RCC 7860 (cell line): ENCODE measurements around the gene UQCC5.
"Not testable (repeated sequence)": the region's sequence is repeated elsewhere in the genome, so short reads cannot be mapped to it uniquely, and the experiment has no call there.

Experiments used
- DNase-seq: peaks from one replicate; pipeline ENCODE4 v3.0.0-alpha.2; 2015; ENCODE audit warnings: low spot score
- FAIRE-seq: peaks from 2 replicates; lab custom pipeline; 2012; peaks lifted over from hg19 to GRCh38; lab: Jason Lieb, UNC

UQCC5 gene

DNA sequence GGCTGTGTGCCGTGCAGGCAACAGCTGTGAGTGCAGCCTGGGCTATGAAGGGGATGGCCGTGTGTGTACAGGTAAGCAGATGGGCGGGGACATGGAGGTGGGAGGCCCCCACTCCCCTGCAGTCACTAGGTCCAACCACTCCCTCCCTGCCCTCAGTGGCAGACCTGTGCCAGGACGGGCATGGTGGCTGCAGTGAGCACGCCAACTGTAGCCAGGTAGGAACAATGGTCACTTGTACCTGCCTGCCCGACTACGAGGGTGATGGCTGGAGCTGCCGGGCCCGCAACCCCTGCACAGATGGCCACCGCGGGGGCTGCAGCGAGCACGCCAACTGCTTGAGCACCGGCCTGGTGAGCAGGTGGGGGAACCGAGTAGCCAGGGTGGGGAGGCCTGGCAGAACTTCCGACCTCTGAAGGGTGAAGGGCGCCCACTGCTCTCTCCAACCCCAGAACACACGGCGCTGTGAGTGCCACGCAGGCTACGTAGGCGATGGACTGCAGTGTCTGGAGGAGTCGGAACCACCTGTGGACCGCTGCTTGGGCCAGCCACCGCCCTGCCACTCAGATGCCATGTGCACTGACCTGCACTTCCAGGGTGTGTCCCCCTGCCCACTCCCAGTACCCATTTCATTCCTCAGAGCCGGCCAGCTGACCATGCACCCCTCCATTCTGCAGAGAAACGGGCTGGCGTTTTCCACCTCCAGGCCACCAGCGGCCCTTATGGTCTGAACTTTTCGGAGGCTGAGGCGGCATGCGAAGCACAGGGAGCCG, 14.3 kb upstream of the UQCC5 start:
- no peak for FAIRE-seq
- DNase-seq, result no peak

DNA sequence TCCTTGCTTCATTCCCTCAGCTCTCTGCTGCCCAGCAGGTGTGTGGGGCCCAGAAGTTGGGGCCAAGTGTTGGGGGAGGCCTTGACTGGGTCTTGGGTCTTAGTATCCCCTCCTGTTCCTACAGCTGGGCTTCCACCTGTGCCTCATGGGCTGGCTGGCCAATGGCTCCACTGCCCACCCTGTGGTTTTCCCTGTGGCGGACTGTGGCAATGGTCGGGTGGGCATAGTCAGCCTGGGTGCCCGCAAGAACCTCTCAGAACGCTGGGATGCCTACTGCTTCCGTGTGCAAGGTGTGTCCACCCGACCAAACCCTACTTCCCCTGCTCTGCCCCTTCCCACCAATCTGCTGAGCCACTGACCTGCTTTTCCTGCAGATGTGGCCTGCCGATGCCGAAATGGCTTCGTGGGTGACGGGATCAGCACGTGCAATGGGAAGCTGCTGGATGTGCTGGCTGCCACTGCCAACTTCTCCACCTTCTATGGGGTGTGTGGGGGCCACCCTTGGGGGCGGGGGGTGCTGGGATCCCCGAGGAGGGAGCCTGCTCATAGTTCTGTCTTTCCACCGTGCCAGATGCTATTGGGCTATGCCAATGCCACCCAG, 13.7 kb upstream of the UQCC5 start:
- DNase-seq (no peak), FAIRE-seq (no peak)

DNA sequence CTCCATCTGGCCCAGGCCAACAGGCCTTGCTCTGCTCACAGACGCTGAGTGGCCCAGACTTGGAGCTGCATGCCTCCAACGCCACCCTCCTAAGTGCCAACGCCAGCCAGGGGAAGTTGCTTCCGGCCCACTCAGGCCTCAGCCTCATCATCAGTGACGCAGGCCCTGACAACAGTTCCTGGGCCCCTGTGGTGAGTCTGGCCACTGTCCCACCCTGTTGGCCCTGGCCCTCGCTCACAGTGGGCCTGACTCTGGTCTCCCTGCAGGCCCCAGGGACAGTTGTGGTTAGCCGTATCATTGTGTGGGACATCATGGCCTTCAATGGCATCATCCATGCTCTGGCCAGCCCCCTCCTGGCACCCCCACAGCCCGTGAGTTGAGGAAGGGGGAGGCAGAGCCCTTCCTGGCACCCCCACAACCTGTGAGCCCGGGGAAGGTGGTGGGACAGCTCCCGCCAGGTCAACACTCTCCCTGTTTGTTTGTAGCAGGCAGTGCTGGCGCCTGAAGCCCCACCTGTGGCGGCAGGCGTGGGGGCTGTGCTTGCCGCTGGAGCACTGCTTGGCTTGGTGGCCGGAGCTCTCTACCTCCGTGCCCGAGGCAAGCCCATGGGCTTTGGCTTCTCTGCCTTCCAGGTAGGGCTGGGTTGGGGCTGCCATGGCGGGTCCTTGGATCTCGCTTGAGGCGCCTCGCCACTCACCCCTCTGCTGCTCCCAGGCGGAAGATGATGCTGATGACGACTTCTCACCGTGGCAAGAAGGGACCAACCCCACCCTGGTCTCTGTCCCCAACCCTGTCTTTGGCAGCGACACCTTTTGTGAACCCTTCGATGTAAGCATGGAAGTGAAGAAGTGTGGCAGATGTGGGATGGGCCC, 12.8 kb upstream of the UQCC5 start:
- DNase-seq (no peak), FAIRE-seq (no peak)

DNA sequence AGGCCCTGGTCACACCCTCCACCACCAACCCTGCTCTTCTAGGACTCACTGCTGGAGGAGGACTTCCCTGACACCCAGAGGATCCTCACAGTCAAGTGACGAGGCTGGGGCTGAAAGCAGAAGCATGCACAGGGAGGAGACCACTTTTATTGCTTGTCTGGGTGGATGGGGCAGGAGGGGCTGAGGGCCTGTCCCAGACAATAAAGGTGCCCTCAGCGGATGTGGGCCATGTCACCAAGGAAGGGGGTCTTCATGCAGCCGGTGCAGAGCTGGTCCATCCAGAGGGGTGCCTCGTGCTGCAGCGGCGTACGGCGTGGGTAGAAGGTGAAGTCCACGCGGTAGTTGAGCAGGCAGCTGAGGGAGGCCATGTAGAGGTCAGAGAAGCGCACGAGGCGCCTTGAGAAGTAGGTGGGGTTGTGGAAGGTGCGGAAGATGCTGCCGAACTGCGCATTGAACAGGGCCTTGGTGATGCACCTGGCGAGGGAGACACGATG, 12.1 kb upstream of the UQCC5 start:
- DNase-seq (no peak), FAIRE-seq (no peak)

DNA sequence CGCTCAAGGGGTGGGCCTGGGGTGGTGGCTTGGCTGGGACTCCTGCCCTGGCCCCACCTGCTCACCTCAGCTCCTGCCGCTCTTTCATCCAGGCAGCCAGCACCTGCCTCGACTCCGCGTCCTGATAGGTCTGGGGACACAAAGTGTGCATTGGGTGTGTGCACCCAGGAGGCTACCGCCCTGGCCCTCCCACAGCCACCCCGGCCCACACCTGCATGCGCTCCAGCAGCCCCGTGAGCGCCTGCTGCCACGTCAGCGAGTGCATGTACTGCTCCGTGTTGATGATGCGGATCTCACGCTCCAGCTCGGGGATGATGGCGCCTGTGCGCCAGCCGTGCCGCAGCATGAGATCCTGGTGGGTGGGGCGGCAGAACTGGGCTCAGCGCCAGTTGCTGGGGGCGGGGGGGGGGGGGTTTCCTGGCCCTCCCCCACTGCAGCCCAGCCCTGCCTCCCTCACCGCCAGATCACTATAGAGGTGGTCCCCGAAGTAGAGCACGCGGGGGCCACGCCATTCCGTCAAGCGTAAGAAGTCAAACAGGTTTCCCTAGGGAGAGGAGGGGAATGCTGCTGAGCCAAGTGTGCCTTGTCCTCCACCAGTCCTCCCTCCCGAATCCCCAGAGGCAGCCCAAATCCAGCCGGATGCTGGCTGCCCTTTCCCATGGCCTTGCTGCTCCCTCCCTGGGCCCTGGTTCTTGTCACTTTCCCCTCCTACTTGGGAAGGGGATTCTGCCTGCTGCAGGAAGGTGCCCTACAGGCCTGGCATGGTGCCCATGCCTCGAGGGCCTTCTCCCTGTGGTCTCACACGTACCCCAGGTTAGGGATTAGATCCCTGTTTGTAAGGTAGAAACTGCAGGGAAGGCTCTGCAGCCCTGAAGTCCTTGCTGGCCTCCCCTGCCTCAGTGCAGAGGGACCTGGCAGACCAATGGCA, 11.4 kb upstream of the UQCC5 start:
- DNase-seq, result no peak
- FAIRE-seq, result no peak

DNA sequence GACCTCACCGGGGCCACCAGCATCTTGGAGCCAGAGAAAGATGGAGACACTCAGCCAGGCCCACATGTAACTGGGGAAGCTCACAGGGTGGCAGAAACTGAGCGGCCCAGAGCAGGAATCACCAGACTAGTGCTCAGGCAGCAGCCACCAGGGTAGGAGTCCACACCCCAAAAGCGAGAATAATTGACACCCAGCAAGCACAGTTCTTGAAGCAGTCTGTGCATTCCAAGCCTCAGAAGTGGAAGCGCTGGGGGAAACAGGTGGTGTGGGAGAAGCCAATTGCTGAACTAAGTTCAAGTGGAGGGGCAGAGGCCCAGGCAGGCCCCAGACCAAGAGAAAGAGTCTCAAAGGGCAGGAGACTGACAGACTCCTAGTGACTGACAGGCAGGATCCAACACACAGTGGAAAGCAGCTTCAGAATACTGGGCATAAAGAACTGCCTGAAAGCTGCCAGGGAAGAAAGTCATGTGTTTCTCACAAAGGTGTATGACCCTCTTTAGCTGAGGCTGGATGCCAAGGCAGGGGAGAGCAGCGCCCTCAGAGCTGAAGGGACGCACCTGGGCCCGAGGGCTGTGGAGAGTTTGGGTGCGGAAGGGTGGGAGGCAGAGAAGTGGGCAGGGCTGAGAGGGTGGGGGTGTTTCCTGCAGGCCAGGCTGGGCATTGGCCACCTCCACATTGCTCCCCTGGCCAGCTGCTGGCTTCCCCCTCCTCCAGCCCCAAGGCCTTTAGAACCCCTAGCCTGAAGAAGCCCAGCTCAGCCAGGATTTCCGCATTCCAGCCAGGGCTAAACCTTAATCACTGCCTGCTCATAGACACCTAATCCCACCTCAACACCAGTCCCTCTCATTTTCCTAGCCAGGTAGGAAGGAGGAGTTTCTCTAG, 10.5 kb upstream of the UQCC5 start:
- DNase-seq, result no peak
- FAIRE-seq, result no peak

DNA sequence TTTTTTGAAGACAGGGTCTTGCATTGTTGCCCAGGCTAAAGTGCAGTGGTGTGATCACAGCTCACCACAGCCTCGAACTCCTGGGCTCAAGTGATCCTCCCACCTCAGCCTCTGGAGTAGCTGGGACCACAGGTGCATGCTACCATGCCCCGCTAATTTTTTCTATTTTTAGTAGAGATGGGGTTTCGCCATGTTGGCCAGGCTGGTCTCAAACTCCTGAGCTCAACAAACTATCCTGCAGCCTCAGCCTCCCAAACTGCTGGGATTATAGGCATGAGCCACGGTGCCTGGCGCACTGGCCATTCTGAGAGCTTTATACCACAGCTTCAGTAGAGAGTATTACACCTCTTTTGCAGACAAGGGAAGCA, 9.8 kb upstream of the UQCC5 start:
- not testable (repeated sequence) for FAIRE-seq, DNase-seq

DNA sequence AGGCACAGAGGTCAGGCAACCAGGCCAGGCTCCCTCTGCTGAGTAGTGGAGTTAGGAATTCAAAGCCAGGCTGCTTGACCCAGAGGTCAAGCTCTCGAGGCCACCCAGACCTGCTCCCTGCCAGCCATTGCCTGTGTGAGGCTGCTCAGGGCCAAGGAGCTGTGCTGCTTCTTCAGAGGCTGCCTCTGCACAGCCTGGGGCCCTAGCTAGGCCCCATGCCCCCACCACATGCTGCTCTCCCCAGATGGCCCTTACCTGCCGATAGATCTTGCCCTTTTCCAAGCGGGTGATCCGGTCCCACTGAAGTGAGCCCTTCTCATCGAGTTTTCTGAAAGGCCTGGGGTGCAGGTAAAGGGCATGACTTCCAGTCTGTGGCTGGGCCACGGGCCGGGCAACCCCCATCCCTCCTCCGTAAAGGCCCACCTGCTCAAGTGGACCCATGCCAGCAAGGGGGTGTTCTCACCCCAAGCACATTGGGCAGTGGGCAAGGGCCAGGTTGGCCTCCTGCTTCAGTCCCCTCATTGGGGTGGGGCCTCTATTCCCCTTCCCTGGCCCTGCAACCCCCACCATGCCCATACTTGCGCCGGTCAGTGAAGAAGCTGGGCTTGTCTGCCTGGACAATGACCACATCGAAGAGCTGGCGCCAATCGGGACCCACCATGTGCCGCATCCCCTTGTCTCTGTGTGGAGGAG, 9.2 kb upstream of the UQCC5 start:
- FAIRE-seq (no peak), DNase-seq (no peak)

DNA sequence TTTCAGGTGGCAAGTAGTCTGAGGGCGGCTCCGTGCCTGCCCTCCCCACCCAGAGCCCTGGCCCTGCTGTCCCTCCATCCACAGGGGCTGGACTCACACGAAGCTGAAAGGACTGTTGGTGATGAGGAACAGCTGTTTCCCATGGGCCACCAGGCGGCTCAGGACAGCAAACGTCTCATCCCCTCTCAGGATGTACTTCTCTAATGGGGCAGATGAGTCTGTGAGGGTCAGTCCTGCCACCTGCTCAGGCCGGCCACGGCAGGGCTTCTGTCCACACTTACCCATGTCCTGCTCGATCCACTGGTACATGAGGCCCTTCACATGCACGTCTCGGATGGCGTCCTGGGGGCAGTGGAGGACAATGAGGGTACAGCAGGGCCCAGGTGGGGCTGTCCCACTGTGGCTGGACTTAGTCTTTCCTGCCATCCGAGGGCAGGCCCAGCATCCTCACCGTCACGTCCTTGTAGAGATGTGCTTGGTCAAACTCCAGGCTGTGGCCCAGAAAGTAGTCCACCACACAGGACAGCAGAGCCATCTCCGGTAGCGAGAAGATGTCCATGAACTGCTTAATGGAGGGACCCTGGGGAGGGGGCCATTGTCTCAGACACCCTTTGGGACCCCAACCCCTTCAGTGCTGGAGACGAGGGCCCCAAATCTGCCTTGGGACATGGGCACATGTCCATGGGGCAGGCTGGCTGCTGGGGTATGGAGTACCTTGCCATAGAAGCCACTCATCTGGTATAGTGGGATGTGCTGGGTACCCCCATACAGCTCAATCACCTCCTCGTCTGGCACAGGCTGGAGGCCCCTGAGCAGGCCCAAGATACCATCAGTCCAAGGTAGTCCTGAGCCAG, 8.4 kb upstream of the UQCC5 start:
- DNase-seq, result no peak
- no peak for FAIRE-seq

DNA sequence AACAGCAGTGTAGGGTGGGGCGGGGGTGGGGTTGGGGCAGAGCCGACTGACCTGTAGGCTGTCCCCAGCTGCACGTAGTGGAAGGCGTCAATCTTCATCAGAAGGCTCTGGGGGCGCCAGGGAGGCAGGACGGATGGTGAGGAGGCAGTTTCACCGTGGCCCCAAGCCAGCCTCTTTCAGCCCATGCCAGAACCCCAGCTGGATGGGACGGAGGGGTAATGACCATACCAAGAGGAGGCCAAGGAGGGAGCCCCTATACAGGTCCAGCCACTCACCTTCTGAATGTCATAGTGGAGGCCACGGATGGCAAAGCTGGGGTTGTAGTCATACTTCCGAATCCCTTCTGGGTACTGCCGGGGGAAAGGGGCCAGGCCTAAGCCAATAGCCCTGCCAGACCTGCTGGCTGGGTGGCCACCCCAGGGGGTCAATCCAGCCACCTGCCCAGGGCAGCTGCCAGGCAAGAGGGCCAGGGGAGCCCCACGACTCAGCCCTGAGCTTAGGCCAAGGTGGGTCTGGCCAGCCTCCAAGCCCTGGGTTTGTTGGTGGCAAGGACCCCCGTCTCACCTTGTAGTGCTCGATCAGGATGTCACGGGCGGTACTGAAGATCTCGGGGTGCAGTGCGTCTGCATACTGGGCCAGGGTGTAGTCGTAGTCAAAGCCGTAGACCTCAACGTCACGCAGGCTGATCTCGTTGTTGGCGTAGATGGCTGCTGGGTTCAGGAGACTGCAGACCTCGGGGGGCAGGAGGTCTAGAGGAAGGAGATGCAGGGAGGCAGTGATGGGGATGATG, 7.6 kb upstream of the UQCC5 start:
- no peak for DNase-seq
- FAIRE-seq, result no peak

DNA sequence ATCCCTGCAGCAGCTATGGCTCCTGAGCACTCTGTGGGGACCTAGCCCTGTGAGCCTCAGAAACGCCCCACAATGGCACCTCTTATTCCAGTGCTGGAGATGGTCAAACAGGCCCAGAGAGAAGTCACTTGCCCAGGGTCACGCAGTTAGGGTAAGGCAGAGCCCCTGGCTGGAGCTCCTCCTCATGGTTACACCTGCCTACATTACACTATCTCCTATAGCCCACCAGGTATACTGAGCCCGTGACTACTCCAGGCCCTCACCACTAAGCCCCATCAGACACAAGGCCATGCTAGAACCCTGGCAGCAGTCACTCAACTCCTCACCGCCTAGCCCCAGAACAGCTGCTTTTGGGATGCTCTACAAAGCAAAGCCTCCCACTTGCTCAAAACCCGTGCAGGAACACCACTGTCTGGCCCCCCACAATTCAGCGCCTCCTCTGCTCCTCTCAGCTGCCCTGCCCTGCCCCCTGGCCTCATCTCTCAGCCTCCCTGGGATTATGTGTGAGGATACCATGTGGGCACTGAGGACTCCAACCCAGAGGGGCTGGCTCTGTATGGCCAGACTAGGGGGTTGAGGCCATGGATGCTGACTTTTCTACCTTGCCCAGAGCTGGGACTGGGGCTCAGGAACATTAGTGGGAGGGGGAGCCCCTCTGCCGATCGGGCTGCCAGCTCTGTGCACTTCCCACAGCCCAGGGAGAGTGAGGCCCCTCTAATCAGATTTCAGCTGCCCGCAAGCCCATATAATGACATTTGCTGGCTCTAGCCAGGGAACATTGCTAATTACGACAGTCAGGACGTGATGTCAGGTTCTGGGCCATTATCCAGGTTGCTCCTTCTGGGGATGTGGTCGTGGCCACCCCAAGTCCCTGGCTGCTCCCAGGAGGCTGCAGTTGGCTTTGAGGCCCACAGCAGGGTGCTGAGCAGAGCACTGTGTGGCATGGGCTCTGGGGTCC, 6.8 kb upstream of the UQCC5 start:
- FAIRE-seq, result no peak
- DNase-seq, result no peak

DNA sequence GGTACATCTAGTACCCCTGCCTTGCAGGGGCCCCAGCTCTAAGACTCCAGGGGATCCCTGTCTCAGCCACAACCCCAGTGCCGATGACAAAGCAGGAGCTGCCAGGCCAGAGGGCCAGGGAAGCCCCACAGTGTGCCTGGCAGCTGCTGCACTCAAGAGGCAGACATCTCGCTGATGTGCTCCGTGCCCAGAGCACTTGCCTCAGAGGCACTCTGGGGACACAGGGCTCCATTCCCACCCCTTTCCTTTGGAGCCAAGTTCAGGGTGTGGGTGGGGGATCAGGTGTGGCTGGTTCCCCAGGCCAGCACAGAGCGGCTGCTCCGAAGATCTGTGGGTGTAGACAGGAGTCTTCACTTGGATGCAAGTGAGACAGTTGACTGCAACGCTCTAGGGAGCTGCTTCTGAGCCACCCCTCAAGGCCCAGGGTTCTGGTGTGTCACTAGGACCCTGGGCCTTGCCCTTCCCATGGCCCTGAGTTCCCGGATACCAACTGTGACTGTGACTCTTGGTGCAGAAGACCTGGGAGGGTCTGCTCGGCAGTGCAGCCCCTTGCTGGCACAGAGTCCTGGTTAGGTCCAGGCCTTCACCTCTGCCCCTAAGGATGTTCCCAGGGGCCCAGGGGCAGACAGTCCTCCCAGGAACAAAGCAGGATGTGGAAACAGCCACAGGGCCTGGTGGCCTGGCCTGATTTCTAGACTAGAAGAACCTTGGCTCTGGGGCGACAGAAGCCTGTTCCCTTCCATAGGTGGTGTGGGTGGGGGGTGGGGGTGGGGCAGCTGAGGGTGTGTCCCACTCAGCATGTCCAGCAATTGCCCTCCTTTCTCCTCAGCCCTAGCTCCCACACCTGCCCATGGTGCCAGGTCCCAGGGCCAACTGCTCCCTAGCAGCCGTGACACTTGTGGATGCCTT, 5.2 kb upstream of the UQCC5 start:
- no peak for FAIRE-seq
- no peak for DNase-seq

DNA sequence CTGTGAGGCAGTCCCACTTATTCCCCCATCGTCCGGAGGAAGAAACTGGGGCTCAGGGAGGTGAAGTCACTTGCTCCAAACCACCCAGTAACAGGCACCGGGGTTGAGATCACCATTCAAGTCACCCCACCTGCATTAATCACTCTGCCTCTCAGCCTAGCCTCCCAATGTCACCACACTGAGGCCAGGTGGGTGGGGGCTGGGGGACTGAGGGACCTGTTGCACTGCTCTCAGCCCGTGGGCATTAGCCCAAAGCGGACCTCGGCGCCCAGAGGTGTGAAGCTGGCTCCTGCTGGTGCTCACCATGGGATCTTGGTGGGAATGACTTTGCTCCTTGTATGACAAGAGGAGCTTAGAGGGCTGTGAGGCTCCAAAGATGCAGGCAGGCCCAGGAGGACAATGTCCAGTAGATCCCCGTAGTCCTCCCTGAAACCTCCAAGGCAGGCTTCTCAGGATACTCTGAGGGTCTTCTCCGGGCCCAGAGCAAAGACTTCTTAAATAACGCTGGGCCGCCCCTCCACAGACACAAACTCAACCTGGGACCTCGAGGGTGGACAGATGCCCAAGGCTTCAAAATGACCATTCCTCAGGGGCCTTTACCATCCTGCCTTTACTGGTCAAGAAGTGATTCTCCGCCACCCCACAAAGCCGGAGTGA, 4.4 kb upstream of the UQCC5 start:
- FAIRE-seq (no peak), DNase-seq (no peak)

DNA sequence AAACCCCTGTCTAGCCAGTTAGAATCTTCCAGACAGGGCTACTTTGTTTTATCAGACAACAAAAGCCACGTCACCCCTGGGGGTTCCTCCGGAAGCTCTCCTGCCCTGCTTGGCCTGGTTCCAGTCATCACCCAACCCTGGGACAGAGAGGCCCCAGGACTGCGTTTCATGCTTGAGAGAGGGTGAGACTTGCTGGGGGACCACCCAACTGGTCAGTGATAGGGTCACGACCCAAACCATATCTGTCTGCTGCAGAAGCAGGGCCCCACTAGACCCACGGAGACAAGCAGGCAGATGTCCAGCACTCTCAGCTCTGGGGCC, 3.9 kb upstream of the UQCC5 start:
- FAIRE-seq, result no peak

More for the DNA sequence above, 3.9 kb upstream of the UQCC5 start:
- peak; percentile 39 for DNase-seq
